Measurements from ENCODE around the gene SDHA.
A peak's percentile ranks its signal among the peaks of the same experiment; 100 is the strongest.

The SDHA gene

GRCh38 chr5:217494-218456, at the start of gene SDHA, which contains the start of gene CCDC127:
SDHA (plus strand) TSS chr5:218320; CDS start chr5:218356, 36 bp downstream.
CCDC127 (minus strand) TSS chr5:218153; CDS start chr5:216849, 1,304 bp downstream.
- DNase-seq (ENCODE audit: low read depth), result peak; percentile 81

DNA sequence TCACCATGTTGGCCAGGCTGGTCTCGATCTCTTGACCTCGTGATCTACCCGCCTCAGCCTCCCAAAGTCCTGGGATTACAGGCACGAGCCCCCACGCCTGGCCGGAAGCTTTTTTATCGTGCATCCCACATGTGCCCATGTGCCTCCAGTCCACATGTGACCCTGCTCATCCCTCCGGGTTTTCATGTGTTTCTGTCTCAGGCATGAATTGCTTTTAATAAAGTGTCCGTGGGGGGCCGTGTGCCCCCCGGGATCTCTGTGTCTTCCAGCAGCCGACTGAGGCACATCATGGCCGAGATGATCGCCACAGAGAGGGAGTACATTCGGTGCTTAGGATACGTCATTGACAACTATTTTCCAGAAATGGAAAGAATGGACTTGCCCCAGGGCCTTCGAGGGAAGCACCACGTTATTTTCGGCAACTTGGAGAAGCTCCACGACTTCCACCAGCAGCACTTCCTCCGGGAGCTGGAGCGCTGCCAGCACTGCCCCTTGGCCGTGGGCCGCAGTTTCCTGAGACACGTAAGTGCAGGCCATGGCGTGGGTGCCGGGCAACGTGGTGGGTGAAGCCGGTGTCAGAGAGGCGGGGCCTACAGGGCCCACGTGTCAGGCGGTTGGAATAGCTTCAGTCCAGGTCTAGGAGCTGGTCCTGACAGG, 48.9 kb upstream of the SDHA start:
- peak; percentile 20 for DNase-seq (ENCODE audit: low read depth)

GRCh38 chr5:169728-170094, 48.4 kb upstream of the SDHA start:
- no peak for DNase-seq (ENCODE audit: low read depth)

GRCh38 chr5:170971-171800, 46.9 kb upstream of the SDHA start:
- DNase-seq (ENCODE audit: low read depth), result no peak

DNA sequence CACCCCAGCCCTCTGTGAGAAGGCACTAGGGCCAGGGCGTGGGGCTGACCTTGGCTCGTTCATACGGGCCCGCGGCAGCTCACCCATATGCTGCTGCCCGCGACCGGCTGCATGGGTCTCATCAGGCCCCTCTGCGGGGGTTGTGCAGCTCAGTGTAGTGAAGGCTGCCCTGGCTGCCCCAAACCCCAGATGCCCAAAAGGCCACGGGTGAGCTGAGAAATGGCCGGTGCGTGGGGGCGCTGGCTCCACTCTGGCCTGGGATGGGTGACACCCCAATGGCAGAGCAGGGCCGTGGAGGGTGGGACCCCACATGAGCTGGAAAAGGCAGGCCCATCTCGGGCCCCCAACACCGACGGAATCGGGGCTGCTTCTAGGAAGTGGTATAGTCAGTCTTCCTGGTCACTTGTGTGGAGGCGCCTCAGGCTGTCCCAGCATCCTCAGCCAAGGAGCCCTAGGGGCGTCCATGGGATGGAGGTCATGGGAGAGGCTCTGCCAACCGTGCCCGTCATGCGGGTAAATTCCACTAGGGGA, 46.3 kb upstream of the SDHA start:
- no peak for DNase-seq (ENCODE audit: low read depth)

GRCh38 chr5:172421-172820, 45.7 kb upstream of the SDHA start:
- DNase-seq (ENCODE audit: low read depth), result no peak

- DNase-seq (ENCODE audit: low read depth), result no peak
Measured at GRCh38 chr5:172841-173251, 45.3 kb upstream of the SDHA start.

DNA sequence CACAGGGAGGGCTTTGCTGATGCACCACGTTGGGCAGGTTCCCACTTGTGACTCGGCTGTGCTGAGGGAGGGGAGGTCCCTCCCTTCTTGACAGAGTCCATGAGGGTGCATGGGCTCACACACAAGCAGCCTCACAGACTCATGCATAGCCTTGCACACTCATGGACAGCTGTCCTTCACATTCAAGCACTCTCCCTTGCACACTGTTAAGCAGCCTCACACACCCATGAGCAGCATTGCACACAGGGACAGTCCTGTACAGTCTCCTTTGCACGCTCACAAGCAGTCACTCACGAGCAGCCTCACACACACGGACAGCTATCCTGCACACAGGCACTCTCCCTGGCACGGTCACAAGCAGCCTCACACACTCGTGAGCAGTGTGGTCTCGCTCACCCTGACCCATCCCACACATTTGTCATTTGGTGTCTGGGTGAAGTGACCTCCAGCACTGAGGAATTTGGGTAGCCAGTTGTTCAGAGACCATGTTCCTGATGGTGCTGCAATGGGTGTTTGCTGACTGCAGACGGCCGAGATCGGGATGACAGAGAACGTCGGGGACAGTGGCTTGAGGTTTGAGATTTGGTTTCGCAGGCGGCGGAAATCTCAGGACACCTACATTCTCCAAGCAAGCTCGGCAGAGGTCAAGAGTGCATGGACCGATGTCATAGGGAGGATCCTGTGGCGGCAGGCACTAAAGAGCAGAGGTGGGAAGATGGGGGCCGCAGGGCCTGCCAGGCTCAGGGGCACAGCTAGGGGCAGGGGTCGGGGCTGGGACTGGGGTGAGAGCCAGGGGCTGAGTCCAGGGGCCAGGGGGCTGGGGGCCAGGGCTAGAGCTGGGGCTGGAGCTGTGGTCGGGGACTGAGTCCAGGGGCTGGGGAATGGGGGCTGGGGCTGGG, 44.5 kb upstream of the SDHA start:
- DNase-seq (ENCODE audit: low read depth), result no peak

- DNase-seq (ENCODE audit: low read depth), result no peak
Measured at GRCh38 chr5:174291-174600, 43.9 kb upstream of the SDHA start.

GRCh38 chr5:174876-175465, 43.1 kb upstream of the SDHA start:
- no peak for DNase-seq (ENCODE audit: low read depth)

DNA sequence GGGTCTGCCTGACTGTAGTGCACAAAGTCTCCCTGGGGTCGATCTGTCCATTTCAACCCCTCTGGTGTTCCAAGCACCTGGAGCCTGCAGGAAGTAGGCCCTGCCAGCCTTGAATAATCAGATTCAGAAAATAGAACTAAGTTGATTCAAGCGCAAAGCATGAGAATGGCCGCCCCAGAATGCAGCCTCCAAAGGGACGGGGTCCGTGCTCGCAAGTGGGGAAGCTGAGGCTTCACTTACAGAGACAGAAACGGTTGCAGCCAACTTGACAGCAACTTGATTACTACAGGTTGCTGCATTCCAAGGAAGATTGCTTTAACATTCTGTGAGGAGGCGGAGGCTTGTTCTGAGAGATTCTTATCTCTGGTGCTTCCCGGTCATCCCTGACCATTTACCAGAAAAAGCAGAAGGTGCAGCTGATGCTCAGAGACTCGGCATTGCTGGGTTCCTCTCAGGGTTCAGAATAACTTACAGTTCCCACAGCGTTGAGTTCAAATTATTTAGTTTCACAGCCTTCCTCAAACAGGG, 41.8 kb upstream of the SDHA start:
- no peak for DNase-seq (ENCODE audit: low read depth)

DNA sequence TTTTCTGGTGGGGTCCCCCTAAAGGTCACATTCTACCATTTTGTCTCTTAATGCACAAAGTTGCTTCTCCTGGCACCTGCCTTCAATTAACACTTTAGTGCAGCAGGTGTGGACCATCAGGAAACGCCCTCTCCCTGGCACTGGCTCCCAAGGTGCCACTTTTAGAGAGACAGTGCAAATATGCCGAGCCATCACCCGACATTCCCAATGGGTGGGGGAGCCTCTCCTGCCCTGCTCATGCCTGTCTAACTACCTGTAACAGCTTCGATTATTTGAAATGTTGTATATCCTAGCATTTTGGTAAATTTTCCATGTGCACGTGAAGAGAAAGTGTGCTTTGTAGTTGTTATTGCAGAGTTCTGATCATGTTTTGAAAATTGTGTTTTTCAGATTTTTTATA, 40.0 kb upstream of the SDHA start:
- DNase-seq (ENCODE audit: low read depth), result no peak

DNA sequence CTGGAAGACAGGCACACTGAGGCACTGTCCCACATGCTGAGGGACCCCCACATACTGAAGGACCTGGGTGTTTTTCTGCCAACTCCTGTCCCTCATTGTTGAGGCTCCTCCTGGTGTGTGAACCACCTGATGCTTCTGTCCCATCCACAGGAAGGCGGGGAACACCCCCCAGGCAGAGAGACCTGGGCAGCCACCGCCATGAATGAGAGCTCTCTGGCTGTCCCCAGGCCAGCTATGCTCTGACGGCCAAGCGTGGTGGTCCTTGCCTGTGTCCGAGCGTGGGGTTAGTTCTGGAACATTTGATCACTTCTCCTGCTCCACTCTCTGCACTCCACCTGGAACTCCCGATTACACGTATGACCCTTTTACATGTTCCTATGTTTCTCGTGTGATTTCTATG, 38.7 kb upstream of the SDHA start:
- DNase-seq (ENCODE audit: low read depth), result no peak

GRCh38 chr5:180286-180918, 37.7 kb upstream of the SDHA start:
- DNase-seq (ENCODE audit: low read depth), result no peak

- DNase-seq (ENCODE audit: low read depth), result no peak
Measured at GRCh38 chr5:181160-181559, 37.0 kb upstream of the SDHA start.

- no peak for DNase-seq (ENCODE audit: low read depth)
Measured at GRCh38 chr5:181566-181965, 36.6 kb upstream of the SDHA start.

GRCh38 chr5:182126-182525, 36.0 kb upstream of the SDHA start:
- no peak for DNase-seq (ENCODE audit: low read depth)

DNA sequence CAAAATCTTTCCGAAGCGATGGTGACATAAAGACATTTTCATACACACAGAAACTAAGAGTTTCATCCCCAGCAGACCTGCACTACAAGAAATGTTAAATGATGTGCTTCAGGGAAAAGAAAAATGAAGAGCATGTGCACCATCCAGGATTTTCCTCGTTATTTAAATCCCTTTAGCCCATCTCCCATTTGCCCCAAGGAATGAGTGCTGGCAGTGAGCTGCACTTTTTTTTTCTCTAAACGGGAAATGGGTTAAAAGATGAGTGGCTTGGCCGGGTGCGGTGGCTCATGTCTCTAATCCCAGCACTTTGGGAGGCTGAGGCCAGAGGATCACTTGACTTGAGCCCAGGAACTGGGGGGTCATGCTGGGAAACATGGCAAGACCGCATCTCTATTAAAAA, 33.6 kb upstream of the SDHA start:
- DNase-seq (ENCODE audit: low read depth), result no peak

GRCh38 chr5:185095-186070, 32.7 kb upstream of the SDHA start:
- DNase-seq (ENCODE audit: low read depth), result no peak

Data from iris pigment epithelial cell (primary cell).